SK-N-SH treated with all-trans-retinoic acid at 6 μM for 48 hours (cell line): ENCODE measurements around the gene FAM216A.

ENCODE experiments used
- ARNTL ChIP-seq: fragments of 450-650 bp; formaldehyde crosslinking; IDR thresholded peaks from 2 replicates; pipeline ENCODE4 v1.5.0; 2020; ENCODE audit warnings: low read depth, mild to moderate bottlenecking, moderate library complexity, borderline replicate concordance
- RARB ChIP-seq: fragments of 250-450 bp; sonication (Bioruptor Pico); IDR thresholded peaks from 2 replicates; pipeline ENCODE4 v1.8.0; 2021; ENCODE audit warnings: mild to moderate bottlenecking, moderate library complexity
- TOX ChIP-seq: fragments of 250-450 bp; sonication (Bioruptor Pico); IDR thresholded peaks from 2 replicates; pipeline ENCODE4 v1.8.0; 2021; ENCODE audit warnings: mild to moderate bottlenecking, moderate library complexity, borderline replicate concordance
- TSHZ2 ChIP-seq: fragments of 250-450 bp; sonication (Bioruptor Pico); IDR thresholded peaks from 2 replicates; pipeline ENCODE4 v1.5.0; 2020; ENCODE audit warnings: mild to moderate bottlenecking, moderate library complexity
- ZFP30 ChIP-seq: fragments of 450-650 bp; formaldehyde crosslinking; IDR thresholded peaks from 2 replicates; pipeline ENCODE4 v1.5.0; 2022; ENCODE audit warnings: mild to moderate bottlenecking, moderate library complexity

- TF ChIP-seq ARNTL (no peak), ZFP30 (CRISPR knock-in tag) (no peak), TOX (no peak), RARB (no peak), TSHZ2 (CRISPR knock-in tag) (no peak)
These were observed 42.2 kb upstream of the FAM216A start for GRCh38 chr12:110426406-110426805.
